OCI-LY7 (cell line): ENCODE data around the gene MPC1.
"Not testable (repeated sequence)": the region's sequence is repeated elsewhere in the genome, so short reads cannot be mapped to it uniquely, and the experiment has no call there.

ENCODE experiments used
- CTCF ChIP-seq: fragments of 200-600 bp; sonication (generic); conservative IDR thresholded peaks from 2 replicates; pipeline ENCODE4 v1.5.1; 2014; ENCODE audit warnings: mild to moderate bottlenecking, antibody characterized with exemption, low read length, moderate library complexity, mixed read lengths
- EZH2phosphoT487 ChIP-seq: fragments of 200-600 bp; sonication (generic); IDR thresholded peaks from 2 replicates; pipeline ENCODE4 v1.6.1; 2018; ENCODE audit warnings: low read depth, borderline replicate concordance, mild to moderate bottlenecking, mixed run types, antibody characterized with exemption, low read length, moderate library complexity, mixed read lengths

GRCh38 chr6:166392755-166393534 lies 10.2 kb upstream of the MPC1 start:
- not testable (repeated sequence) for TF ChIP-seq CTCF, EZH2phosphoT487
